GM21723 (cell line): ENCODE measurements around the gene F8.

Experiments used
- ATAC-seq: cut with Tn5 transposase; IDR thresholded peaks from one replicate; pipeline ENCODE4 v1.9.1; 2021; ENCODE audit warnings: mild to moderate bottlenecking, moderate library complexity; ENCODE audit not compliant: unreplicated experiment

Gene F8

GRCh38 chrX:155022585-155022984 is at the start of gene F8:
Gene F8 (minus strand): TSS chrX:155022723. CDS start chrX:155022552, 171 bp downstream.
- ATAC-seq: no peak

- peak; percentile 37 for ATAC-seq
Observed at GRCh38 chrX:155071694-155072280, 49.3 kb upstream of the F8 start.

GRCh38 chrX:155070975-155071693 is 48.6 kb upstream of the F8 start, which contains the start of the genes BRCC3, CMC4 and MTCP1:
Gene BRCC3 (plus strand): TSS chrX:155071508. CDS start chrX:155071528, 20 bp downstream.
Gene CMC4 (minus strand): TSS chrX:155071136. CDS start chrX:155064023, 7,113 bp downstream.
Gene MTCP1 (minus strand): TSS chrX:155071136. CDS start chrX:155066010, 5,126 bp downstream.
- ATAC-seq: peak; percentile 87

- peak; percentile 19 for ATAC-seq
Observed at GRCh38 chrX:155070663-155070974, 48.1 kb upstream of the F8 start.

- ATAC-seq: no peak
Observed at GRCh38 chrX:155070038-155070437, 47.5 kb upstream of the F8 start.

GRCh38 chrX:155069414-155069813 is 46.9 kb upstream of the F8 start:
- no peak for ATAC-seq

GRCh38 chrX:155068165-155068564 is 45.6 kb upstream of the F8 start:
- no peak for ATAC-seq

GRCh38 chrX:155065035-155065734 is 42.7 kb upstream of the F8 start:
- ATAC-seq: no peak

- ATAC-seq: no peak
Observed at GRCh38 chrX:155061760-155062159, 39.2 kb upstream of the F8 start.

- peak; percentile 88 for ATAC-seq
Observed at GRCh38 chrX:155056877-155057792, 34.6 kb upstream of the F8 start.

- no peak for ATAC-seq
Observed at GRCh38 chrX:155056471-155056870, 33.9 kb upstream of the F8 start.

- no peak for ATAC-seq
Observed at GRCh38 chrX:155055494-155055893, 33.0 kb upstream of the F8 start.

- ATAC-seq: no peak
Observed at GRCh38 chrX:155054255-155054654, 31.7 kb upstream of the F8 start.

GRCh38 chrX:155053656-155054055 is 31.1 kb upstream of the F8 start:
- no peak for ATAC-seq

GRCh38 chrX:155052738-155053498 is 30.4 kb upstream of the F8 start:
- no peak for ATAC-seq

GRCh38 chrX:155048977-155049619 is 26.6 kb upstream of the F8 start:
- ATAC-seq: no peak

GRCh38 chrX:155046811-155047528 is 24.4 kb upstream of the F8 start:
- no peak for ATAC-seq

- ATAC-seq: no peak
Observed at GRCh38 chrX:155046129-155046810, 23.7 kb upstream of the F8 start.
